GM18517 (cell line): ENCODE measurements around the gene SRI.

Source experiments
- ATAC-seq: cut with Tn5 transposase; IDR thresholded peaks from one replicate; pipeline ENCODE4 v1.9.1; 2021; ENCODE audit warnings: mild to moderate bottlenecking, moderate library complexity; ENCODE audit not compliant: unreplicated experiment

The SRI gene

DNA sequence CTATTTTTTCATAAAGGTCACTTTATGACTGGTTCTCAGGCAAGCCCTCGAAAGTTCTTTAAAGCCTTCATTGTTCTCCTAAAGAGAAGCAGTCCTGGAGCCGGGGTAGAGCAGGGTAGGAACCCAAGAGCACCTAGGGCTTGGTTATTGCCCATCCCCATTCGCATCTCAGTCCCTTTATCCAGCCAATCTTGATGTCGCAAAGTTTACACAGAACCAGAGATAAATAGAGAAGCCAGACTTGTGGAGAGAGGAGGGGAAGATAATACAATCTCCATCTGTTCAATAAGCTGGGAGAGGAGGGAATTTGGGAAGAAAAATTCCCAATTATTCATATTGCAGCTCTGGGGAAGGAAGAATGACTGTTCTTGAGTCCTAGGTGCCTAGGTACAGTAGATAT is 6.4 kb upstream of the SRI start:
- no peak for ATAC-seq

DNA sequence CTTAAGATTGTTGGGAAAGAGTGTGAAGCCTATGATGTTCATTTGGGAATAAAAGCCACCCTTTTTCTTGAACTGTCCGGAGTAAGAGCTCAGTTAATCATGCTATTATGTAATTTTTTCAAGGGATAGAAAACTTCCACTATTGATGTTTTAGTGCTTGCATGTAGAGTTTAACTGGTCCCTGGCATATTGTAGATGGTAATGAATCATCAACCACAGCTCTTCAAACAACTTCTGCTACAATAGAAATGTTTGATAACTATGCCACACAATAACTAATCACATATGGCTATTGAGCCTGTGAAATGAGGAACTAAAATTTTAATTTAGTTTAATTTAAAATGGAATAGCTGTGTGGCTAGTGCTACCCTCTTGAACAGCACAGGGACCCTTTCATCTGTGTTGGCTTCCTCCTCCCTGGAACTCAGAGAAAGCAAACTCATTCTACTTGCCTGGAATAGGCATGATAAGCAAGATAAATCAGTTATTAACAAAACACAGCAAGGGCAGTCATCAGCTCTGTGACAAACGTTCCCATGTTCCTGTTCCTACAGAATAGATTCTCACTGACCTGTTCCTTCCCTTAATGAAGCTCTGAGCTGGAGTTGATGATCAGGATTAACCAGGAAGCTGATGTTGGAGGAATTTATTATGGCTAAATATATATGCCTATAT is 4.9 kb upstream of the SRI start:
- no peak for ATAC-seq

DNA sequence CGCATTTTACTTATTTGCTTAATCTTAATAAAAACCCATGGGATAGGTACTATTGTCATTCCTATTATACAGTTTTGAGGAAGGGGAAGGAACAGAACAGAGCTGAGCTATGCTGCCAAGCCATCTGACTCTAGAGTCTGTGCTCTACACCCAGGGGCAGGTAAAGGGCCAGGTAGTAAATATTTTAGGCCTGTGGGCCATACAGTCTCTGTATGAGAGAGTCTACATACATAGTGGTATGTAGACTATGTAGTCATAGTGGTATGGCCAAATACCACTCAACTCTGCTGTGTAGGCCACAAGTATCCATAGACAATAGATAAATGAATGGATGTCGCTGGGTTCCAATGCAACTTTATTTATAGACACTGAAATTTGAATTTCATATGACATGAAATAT is 3.4 kb upstream of the SRI start:
- no peak for ATAC-seq

DNA sequence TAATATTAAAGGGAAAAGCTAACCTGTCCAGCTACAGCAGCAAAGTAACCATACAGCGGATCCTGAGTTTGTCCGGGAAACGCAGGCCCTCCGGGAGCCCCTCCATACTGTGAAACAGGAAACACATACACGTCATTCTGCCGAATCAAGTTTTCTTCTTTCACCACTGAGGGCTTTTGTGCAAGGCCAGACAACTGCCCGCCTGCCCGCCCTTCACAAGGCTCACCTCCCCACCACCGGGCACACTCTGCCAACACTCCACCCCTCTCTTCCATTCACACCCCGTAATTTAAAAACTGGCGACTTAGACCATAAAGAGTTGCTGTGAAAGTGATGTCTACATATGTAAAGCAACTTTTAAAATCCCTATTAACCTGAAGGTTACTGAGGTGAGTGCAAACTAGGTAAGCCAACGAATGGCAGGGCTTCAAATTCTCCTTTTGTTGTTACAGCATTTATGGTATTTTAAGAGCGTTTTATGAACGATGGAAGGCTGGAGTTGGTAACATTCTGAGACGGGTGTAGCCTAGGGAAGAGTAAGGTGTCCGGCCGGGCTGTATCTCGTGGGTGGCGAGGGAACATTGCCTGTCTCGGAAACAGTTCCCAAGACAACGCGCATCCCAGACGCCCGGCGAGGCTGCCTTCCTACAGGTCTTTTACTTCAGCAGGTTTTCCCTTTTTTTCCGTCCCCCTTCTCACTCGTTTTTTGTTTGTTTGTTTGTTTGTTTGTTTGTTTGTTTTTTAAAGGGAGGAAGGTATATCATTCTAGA is 817 bp downstream of the SRI start:
- peak; percentile 25 for ATAC-seq

DNA sequence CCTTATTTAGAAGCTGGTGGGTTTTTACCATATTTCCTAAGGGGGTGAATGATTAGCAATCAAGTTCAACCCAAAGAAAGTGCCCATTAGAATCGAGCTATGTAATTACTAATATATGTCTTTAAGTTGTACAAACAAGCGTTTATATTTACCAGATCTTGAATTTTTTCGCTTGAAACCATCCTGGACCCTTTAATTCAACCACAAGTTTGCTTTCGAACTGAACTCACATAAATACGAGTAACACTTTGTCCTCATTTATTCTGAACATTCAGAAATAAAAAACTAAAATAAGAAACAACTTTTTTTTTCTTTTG is 1.5 kb downstream of the SRI start:
- ATAC-seq, result no peak

DNA sequence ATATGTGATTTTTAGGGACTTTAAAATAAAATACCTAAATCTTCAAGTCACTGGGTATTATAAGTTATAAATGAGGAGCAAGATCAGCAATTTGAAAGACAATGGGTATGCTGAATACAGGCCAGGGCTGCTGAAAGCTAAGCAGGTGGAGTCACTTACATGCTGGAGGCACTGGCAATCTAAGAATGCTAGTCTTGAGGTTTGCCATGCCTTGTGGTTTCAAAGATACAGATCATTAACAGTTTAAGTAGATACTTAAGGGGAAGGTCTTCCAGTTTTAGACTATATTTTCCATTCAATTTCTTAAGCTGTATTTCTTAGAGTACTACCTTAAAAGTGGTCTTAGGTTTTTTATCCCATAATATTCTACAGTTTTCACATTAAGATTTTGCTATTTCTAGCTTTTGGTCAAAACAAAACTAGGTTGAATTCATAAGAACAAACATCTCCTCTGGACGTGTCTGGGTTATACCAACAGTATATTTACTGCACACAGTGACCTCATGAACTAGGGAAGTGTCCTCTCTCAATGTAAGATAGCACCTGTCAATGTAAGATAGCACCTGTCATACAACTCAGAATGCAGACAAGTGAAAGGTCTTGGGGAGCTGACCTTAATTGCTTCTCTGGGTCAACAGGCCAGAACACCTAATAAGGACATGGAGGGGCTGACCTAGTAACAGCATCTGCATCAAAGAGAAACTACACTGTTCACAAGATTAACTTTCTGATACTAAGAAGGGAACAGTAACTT is 2.0 kb downstream of the SRI start:
- peak; percentile 88 for ATAC-seq

DNA sequence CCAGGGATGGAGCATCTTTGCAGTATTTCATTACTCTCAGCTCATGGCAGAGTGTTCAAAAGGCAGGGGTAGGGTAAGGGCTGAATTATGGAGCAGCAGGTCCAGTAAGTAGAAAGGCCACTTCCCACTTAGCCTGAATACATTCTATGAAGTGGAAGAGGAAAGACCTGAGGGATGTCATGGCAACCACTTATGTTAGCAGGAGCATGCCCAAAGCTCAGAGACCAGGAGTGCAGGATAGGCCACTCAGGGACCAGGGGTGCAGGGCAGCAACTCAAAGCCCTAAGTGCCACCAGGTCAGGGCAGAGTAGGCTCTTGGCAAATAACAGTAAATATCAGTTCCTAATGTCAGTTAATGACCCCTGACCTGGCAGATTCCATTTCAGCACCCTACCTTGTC is 3.6 kb downstream of the SRI start:
- no peak for ATAC-seq

DNA sequence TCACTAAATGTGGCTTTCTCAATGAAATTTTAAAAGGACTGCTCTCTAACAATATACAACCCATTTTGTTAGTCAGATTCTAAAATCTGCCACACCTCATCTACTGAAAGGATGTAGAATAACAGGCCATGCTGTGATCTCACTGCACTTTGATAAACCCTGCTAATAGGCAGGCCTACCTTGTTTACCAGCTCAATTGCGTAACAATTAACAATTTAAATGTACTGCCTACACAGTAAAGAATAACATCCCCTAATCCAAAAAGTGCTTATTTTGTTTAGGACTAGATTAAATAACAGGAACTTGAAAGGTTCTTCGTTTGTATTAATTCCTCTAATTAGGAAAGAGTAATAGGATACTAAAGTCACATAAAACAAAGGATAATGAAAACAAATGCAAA is 4.5 kb downstream of the SRI start:
- ATAC-seq, result no peak

DNA sequence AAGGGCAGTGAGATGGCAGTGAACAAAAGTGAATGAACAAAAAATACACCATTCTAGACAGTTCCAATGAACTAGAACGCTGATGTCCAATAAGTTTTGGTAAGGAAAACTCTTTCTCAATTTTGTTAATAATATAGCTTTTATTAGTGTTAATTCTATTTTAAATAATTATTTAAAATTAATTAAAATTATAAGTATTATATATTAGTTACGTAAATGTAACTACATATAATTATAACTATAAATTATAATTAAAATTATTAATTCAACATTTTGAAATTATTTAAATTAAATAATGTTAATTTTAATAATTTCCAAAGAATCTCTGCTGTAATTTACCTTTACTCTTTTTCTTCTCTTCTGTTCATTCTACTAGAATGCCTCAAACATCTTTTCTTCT is 5.4 kb downstream of the SRI start:
- ATAC-seq, result no peak

DNA sequence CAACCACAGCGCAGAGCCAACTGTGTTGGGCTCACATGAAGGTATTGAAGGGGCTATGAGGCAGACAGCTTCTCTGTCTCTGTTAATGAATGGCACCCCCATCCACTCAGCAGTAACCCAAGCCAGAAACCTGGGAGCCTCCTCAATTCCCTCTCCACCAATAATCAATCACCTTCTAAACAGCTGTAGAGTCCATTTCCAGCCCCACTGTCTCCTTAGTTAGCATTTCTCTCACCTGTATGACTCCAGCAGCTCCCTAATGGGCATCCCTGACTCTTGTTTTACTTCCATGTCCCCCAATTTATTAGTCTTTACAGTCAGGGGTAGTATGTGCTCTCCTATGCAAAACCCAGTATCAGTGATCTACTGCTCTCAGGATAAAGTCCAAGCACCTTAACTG is 6.9 kb downstream of the SRI start:
- no peak for ATAC-seq

DNA sequence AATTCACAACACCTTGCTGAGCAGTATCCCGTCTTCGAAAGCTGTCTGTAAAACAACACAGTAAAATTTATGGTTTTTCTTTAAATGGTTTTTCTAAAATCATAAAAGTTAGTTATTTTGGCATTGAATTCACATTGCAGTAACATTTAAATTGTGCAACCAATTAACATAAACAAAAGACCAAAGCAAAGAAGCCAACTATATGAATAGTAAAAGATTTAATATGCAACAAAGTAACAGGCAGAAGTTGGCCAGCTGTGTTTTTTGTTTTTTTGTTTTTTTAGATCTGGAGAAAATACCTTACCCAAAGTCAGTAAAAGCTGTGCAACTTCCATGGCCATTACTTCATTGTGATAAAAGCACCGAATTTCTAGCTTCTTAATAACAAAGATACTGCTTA is 11.3 kb downstream of the SRI start:
- no peak for ATAC-seq

DNA sequence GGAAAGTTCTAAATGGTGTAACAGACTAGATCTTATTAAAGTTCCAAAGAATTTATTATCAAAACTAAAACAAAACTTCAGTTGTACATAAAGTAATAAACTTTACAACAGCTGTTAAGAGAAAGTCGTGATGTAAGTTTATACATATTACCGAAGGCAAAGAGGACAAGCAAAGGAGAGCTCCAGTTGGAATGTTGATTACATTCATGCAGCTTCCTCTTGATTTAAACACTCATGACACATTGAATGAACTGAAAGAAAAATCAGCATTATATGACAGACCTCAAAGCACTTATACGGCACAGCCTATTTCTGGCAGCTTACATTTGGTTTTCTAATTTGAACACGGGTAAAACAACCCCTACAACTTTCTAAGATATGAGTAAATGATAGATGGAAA is 13.6 kb downstream of the SRI start:
- no peak for ATAC-seq

DNA sequence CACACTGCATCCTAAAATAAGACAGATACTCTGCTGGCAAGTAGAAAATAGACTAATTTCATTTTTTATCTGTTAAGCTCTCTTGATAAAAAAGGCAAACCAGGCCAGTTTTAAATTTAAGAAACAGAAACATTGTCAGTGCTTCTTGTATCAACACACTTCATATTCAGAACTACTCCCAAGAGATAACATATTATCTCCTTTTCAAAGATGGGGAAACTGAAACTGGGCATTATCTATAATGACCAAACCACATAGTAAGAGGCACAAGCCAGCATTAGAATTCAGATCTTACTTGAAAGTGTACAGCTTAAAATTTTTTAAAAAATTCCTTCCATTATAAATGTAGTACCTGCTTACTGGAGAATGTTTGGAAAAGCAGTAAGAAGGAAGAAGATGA is 14.7 kb downstream of the SRI start:
- ATAC-seq, result no peak

DNA sequence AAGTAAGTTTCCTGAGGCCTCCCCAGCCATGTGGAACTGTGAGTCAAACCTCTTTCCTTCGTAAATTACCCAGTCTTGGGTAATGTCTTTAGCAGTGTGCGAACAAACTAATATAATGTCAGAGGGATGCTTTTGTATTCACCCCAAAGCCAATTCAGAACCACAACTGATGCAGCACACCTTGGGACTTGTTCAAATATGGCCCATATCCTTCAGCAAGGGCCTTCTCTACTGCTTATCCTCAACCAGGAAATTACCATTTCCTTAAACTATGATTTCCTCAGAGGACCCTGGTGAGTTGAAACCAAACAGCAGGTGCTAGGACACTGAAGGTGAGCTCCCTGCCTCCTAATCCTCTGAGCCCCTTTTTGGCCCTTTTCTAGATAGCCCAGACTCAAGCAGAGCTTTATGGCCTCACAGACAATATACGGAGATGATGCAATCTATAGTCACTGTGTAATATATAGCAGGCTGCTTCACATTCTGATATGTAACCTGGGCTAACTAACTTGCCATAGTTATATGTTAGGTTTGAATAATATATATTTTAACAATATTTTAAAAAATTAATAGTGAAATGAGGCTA is 15.2 kb downstream of the SRI start:
- no peak for ATAC-seq

DNA sequence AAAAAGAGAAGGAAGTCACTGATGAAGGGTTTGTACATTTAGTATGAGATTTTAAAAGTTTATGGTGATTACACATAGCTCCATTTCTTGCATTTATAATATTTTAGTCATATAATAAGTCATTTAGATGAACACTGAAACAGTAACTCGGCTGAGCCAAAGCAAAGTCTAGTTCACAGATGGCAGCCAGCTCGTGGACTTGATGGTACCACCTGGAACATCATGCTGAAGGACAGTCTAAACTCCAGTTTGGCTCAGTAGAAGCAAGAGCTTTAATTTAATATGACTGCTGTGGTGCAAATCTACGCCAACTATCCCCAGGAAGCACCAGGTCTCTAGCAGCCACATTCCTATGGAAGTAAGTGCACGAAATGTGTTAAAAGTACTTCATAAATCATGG is 16.4 kb downstream of the SRI start:
- no peak for ATAC-seq

DNA sequence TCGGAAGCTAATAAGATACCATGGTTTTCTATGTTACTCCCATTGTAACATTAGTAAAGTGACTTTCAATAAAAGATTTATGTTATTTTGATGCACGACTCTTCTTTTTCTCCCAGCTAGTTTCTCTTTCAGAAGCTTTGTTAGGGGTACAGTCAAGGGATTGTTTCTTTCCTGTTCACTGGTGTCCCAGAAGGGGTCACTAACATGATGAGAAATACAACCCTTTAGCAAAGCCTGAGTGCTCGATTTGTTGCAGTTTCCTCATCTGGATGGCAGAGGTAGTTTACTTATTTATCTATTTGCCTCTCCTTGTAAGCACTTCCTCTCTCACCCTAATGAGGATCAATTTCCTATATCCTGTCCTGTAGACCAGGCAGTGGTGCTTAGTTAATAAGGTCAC is 17.0 kb downstream of the SRI start:
- peak; percentile 37 for ATAC-seq

DNA sequence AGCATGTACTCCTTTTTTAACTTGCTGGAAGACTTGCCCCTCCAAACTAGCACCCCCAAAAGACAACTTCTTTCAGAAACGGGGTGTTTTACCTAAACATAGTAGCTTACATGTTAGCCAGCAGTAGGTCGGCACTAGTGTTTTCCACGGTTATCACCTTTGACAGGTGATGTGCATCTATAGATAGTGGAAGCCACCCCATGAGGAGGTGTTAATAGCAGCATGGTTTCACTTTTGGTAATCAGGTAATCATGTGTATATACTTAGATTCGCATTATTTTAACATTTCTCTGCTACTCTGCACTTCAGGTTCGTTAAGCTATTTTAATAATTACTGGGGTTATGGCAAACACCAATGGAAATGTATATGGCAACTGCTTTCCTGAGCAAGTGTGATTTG is 17.6 kb downstream of the SRI start:
- ATAC-seq, result peak; percentile 46

DNA sequence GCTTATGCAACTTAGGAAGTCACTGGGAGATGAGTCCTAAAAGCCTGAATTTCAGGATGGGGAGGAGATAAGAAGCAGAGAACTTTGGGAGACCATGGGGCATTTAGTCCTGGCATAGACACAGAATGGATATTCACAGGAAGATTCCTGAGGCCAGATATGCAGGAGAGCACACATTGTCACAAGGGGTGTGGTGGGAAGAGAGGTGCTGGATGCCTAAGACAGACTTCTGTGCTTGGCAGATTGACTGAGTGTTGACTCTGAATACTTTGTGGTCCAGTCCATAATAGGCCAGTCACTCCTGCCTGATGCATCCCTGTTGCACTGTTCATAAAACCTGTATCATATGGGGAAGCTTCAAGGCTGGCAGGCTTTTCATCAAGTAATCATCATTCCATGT is 18.5 kb downstream of the SRI start:
- no peak for ATAC-seq

DNA sequence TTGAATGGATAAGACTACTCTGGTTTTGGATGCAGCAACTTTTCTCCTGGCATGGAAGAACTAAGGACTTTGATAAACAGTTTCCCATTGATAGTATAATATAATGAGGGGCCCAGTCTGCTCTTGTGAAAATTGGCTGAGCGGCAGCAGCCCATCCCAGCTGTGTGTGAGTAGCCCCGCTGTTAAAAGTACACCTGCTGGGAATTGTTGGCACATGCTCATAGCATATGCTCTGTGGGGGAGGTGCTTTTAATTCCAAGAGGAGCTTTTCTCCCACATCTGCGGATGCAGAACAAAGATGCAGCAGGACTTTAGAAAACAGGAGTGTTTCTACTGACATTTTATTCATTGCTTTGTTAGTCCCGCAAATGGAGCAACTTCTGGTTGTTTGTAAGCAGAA is 19.0 kb downstream of the SRI start:
- no peak for ATAC-seq

DNA sequence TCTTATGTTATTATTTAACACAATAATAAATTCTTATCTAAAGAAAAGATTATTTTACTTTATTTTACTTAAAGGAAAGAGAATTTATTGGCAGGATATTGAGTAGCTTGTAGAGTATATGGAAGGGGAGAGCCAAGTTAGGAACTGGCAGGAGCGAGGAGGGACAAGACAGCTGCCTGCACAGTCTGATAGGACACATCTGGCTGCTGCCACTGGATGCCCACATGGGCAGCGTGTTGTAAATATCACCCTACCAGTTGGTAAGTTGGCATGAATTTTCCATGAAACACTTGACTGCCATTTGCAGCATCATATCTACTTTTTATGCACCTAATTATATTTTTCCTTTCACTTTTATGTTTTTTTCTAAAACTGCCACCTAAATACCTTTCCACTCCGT is 19.6 kb downstream of the SRI start:
- no peak for ATAC-seq

DNA sequence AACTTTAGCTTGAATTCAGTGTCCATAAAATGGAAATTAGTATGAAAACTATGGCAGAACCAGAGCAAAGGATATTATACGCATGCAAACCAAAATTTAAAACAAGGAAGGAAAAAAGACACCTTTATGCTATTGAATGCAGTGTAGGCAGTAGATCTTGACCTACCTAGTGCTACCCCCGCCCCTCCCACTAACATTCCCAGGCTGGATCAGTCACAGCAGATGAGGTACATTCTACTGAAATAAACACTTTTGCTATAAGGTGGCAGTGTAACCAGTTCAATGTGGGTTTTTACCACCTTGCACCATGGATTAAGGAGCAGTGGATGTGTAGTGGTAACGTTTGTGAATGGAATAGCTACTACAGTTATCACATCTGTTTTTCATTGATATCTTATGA is 27.9 kb downstream of the SRI start:
- ATAC-seq, result no peak

DNA sequence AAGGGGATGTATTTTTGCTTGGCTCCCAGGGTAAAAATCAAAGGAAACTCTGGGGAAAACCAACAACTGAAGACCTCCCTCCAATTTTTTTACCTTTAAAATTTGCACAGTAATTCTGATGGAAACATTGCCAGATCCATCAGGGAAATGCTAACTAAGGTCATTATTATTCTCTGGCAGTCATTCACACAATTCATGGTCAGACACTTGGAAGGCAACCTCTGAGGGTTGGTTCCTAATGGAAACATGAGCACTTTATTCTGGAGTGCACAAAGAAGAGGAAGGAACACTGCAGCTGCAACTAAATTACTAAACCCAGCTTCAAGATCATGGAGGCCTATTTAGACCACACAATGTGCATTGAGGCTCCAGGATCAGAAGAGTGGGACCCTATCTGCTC is 34.2 kb downstream of the SRI start:
- no peak for ATAC-seq
